ENCODE results near the gene GRIA4.

Gene GRIA4

DNA sequence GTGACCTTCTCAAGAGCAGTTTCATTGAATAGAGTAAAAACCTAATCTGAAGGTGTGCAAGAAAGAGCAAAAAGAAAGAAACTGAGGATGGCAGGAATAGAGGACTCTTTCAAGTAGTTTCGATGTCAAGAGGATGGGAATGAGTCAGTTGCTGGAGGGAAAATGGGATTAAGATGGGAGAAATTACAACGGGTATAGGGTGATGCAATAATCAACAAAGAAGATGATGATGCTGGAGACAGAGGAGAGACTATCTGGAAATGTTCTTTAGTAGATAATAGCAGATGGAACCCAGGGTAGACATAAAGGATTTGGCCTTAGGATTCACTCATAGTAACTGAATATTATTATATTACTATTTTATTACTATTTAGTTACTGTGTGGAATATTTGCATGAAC is 189.4 kb downstream of the GRIA4 start:
- Histone ChIP-seq H3K23ac (ENCODE audit: low read length) (no peak overlapping the region), H3K27me3 (ENCODE audit: insufficient read depth, low read length, poor library complexity) (no peaks in the 10 kb centered on the region), H3K4me3 (ENCODE audit: low read length) (no peak overlapping the region), H3K4ac (ENCODE audit: low read depth, low read length) (no peak overlapping the region), H2BK15ac (replicated peaks; ENCODE audit: low read depth) (no peak overlapping the region), H3K36me3 (ENCODE audit: control insufficient read depth, insufficient read depth, low read length) (no peaks in the 10 kb centered on the region), H3K18ac (ENCODE audit: low read length) (no peak overlapping the region), H3K56ac (ENCODE audit: low read length) (no peak overlapping the region), H3K79me2 (ENCODE audit: control insufficient read depth, insufficient read depth, low read length) (no peaks in the 10 kb centered on the region), H3K4me1 (ENCODE audit: control insufficient read depth, low read depth, low read length) (no peaks in the 10 kb centered on the region), H3K4me2 (ENCODE audit: low read length) (no peak overlapping the region), H3K79me1 (ENCODE audit: low read length) (no peaks in the 10 kb centered on the region), H2AK5ac (ENCODE audit: low read length) (no peak overlapping the region), H3K9ac (ENCODE audit: low read length) (no peak overlapping the region), H2BK120ac (ENCODE audit: low read depth, low read length) (no peak overlapping the region), H3K27ac (ENCODE audit: low read depth, low read length) (no peak overlapping the region), H2BK5ac (ENCODE audit: low read length) (no peak overlapping the region), H4K5ac (ENCODE audit: low read length) (no peak overlapping the region), H4K8ac (ENCODE audit: low read depth, low read length) (no peak overlapping the region)
- WGBS (ENCODE audit: extremely low coverage, insufficient coverage, low lambda C conversion rate) = no CpG with 5 or more reads among the region's 2 CpGs
- no peak for DNase-seq

DNA sequence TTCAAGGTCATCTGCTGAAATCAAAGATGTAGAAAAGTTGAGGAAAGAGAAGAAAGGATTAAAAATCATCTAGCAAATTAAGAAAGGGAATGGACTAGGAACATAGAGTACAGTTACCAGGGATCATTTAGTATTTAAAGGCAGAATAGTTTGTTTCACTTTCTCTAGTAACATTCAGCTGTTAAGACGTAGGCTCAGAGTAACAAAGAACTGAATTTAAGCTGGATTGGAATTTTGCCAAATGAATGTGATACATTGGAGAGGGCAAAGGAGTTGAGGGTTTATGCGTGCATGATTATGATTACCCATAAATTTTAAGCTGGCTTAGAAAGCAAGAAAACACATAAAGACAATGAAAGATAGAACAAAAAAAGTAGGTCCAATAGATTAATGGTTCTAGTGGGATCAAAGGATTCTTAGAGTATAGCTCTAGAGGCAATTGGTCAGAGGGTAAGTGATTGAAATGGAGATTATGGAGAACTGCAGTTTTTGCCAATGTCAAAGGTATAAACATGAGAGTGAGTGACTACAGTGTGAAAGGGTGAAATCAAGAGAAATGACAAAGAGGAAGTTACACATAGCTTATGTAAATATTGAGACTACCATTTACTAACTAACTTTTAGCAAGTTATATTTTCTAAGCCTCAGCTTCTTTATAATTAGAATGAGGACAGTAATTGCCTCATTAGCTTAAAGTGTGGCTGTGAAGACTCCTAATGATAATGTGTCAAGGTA is 190.0 kb downstream of the GRIA4 start:
- Histone ChIP-seq H3K56ac (ENCODE audit: low read length) (no peak overlapping the region), H2BK120ac (ENCODE audit: low read depth, low read length) (no peak overlapping the region), H4K8ac (ENCODE audit: low read depth, low read length) (no peak overlapping the region), H3K27ac (ENCODE audit: low read depth, low read length) (no peak overlapping the region), H2BK15ac (replicated peaks; ENCODE audit: low read depth) (no peak overlapping the region), H3K9ac (ENCODE audit: low read length) (no peak overlapping the region), H2AK5ac (ENCODE audit: low read length) (no peak overlapping the region), H3K4me1 (ENCODE audit: control insufficient read depth, low read depth, low read length) (no peaks in the 10 kb centered on the region), H3K36me3 (ENCODE audit: control insufficient read depth, insufficient read depth, low read length) (no peaks in the 10 kb centered on the region), H3K4ac (ENCODE audit: low read depth, low read length) (no peak overlapping the region), H2BK5ac (ENCODE audit: low read length) (no peak overlapping the region), H3K23ac (ENCODE audit: low read length) (no peak overlapping the region), H3K18ac (ENCODE audit: low read length) (no peak overlapping the region), H3K79me1 (ENCODE audit: low read length) (no peaks in the 10 kb centered on the region), H4K5ac (ENCODE audit: low read length) (no peak overlapping the region), H3K79me2 (ENCODE audit: control insufficient read depth, insufficient read depth, low read length) (no peaks in the 10 kb centered on the region), H3K4me3 (ENCODE audit: low read length) (no peak overlapping the region), H3K4me2 (ENCODE audit: low read length) (no peak overlapping the region), H3K27me3 (ENCODE audit: insufficient read depth, low read length, poor library complexity) (no peaks in the 10 kb centered on the region)
- DNase-seq = no peak
- WGBS (ENCODE audit: extremely low coverage, insufficient coverage, low lambda C conversion rate) = no CpG with 5 or more reads among the region's 2 CpGs

DNA sequence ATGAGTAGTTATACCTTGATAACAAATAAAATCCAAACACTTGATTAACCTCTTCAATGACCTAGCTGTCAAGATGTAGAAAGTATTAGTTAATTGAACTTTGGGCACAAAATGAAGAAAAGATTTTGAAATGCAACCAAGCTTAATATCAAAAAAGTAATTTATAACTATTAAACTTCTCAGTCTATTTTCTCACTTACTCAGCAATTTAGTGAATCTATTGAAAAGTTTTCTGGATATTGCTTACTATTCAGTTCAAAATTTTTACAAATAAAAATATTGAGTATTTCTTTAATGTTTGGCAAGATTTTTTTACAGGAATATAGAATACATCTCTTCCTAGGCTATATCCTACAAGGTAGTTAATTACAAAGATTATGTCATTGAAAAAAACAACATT is 192.5 kb downstream of the GRIA4 start:
- no peak overlapping the region for H3K23ac ChIP-seq (ENCODE audit: low read length)
- no peak overlapping the region for H2AK5ac ChIP-seq (ENCODE audit: low read length)
- no peaks in the 10 kb centered on the region for H3K79me2 ChIP-seq (ENCODE audit: control insufficient read depth, insufficient read depth, low read length)
- no peak overlapping the region for H3K4me2 ChIP-seq (ENCODE audit: low read length)
- H2BK15ac ChIP-seq (replicated peaks; ENCODE audit: low read depth) = no peak overlapping the region
- no peak overlapping the region for H4K5ac ChIP-seq (ENCODE audit: low read length)
- H3K56ac ChIP-seq (ENCODE audit: low read length) = no peak overlapping the region
- no peak overlapping the region for H2BK120ac ChIP-seq (ENCODE audit: low read depth, low read length)
- no peaks in the 10 kb centered on the region for H3K79me1 ChIP-seq (ENCODE audit: low read length)
- no peak overlapping the region for H4K8ac ChIP-seq (ENCODE audit: low read depth, low read length)
- no peaks in the 10 kb centered on the region for H3K27me3 ChIP-seq (ENCODE audit: insufficient read depth, low read length, poor library complexity)
- H3K9ac ChIP-seq (ENCODE audit: low read length) = no peak overlapping the region
- no peak overlapping the region for H3K18ac ChIP-seq (ENCODE audit: low read length)
- H3K4me1 ChIP-seq (ENCODE audit: control insufficient read depth, low read depth, low read length) = no peaks in the 10 kb centered on the region
- no peak overlapping the region for H3K27ac ChIP-seq (ENCODE audit: low read depth, low read length)
- H3K4me3 ChIP-seq (ENCODE audit: low read length) = no peak overlapping the region
- H3K36me3 ChIP-seq (ENCODE audit: control insufficient read depth, insufficient read depth, low read length) = no peaks in the 10 kb centered on the region
- DNase-seq = no peak
- no peak overlapping the region for H2BK5ac ChIP-seq (ENCODE audit: low read length)
- H3K4ac ChIP-seq (ENCODE audit: low read depth, low read length) = no peak overlapping the region

DNA sequence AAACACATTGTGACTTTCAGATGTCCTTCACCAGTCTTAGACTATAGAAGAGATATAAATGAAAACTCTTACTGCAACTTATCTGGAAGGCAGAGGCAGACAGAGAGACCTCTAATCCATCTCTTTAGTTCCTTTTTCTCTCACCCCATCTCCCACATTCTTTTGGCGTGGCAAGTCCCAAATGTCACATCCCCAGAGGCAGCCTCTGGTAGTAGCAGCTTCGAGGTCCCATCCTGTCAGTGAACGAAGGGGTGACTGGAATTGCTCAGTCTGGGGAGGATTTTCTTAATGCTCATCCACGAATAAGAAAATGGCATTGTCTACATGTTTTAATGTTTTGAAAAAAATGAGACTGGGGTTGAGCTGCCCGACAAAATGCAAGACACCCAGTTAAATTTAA is 201.4 kb downstream of the GRIA4 start:
- H2BK120ac ChIP-seq (ENCODE audit: low read depth, low read length) = no peak overlapping the region
- H2AK5ac ChIP-seq (ENCODE audit: low read length) = no peak overlapping the region
- H3K9ac ChIP-seq (ENCODE audit: low read length) = no peak overlapping the region
- H3K36me3 ChIP-seq (ENCODE audit: control insufficient read depth, insufficient read depth, low read length) = no peaks in the 10 kb centered on the region
- no peaks in the 10 kb centered on the region for H3K4me1 ChIP-seq (ENCODE audit: control insufficient read depth, low read depth, low read length)
- no peak overlapping the region for H3K18ac ChIP-seq (ENCODE audit: low read length)
- H3K27ac ChIP-seq (ENCODE audit: low read depth, low read length) = no peak overlapping the region
- no peaks in the 10 kb centered on the region for H3K79me2 ChIP-seq (ENCODE audit: control insufficient read depth, insufficient read depth, low read length)
- no peak overlapping the region for H3K23ac ChIP-seq (ENCODE audit: low read length)
- no peaks in the 10 kb centered on the region for H3K27me3 ChIP-seq (ENCODE audit: insufficient read depth, low read length, poor library complexity)
- no peak overlapping the region for H3K4me2 ChIP-seq (ENCODE audit: low read length)
- WGBS (ENCODE audit: extremely low coverage, insufficient coverage, low lambda C conversion rate) = no CpG with 5 or more reads among the region's 5 CpGs
- no peak overlapping the region for H4K5ac ChIP-seq (ENCODE audit: low read length)
- no peak overlapping the region for H2BK15ac ChIP-seq (replicated peaks; ENCODE audit: low read depth)
- H3K4ac ChIP-seq (ENCODE audit: low read depth, low read length) = no peak overlapping the region
- DNase-seq = peak; percentile 8
- no peaks in the 10 kb centered on the region for H3K79me1 ChIP-seq (ENCODE audit: low read length)
- H2BK5ac ChIP-seq (ENCODE audit: low read length) = no peak overlapping the region
- H3K56ac ChIP-seq (ENCODE audit: low read length) = no peak overlapping the region
- no peak overlapping the region for H3K4me3 ChIP-seq (ENCODE audit: low read length)
- H4K8ac ChIP-seq (ENCODE audit: low read depth, low read length) = no peak overlapping the region

DNA sequence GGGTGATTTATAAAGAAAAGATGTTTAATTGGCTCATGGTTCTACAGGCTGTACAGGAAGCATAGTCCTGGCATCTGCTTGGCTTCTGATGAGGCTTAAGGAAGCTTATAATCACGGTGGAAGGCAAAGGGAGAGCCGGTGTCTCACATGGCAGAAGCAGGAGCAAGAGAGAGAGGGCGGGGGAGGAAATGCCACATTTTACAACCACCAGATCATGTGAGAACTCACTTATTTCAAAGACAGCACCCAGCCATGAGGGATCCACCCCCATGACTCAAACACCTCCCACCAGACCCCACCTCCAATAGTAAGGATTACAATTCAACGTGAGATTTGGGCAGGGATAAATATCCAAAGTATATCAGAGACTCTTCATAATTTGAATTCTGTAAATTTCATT is 211.5 kb downstream of the GRIA4 start:
- Histone ChIP-seq H3K23ac (ENCODE audit: low read length) (no peak overlapping the region), H2BK120ac (ENCODE audit: low read depth, low read length) (no peak overlapping the region), H2AK5ac (ENCODE audit: low read length) (no peak overlapping the region), H3K56ac (ENCODE audit: low read length) (no peak overlapping the region), H3K79me2 (ENCODE audit: control insufficient read depth, insufficient read depth, low read length) (no peaks in the 10 kb centered on the region), H3K9ac (ENCODE audit: low read length) (no peak overlapping the region), H3K18ac (ENCODE audit: low read length) (no peak overlapping the region), H3K36me3 (ENCODE audit: control insufficient read depth, insufficient read depth, low read length) (no peaks in the 10 kb centered on the region), H2BK5ac (ENCODE audit: low read length) (no peak overlapping the region), H3K4me2 (ENCODE audit: low read length) (no peak overlapping the region), H4K5ac (ENCODE audit: low read length) (no peak overlapping the region), H4K8ac (ENCODE audit: low read depth, low read length) (no peak overlapping the region), H3K27ac (ENCODE audit: low read depth, low read length) (no peak overlapping the region), H3K4ac (ENCODE audit: low read depth, low read length) (no peak overlapping the region), H3K4me1 (ENCODE audit: control insufficient read depth, low read depth, low read length) (peaks cover 2% of the 10 kb centered on the region), H3K27me3 (ENCODE audit: insufficient read depth, low read length, poor library complexity) (no peaks in the 10 kb centered on the region), H2BK15ac (replicated peaks; ENCODE audit: low read depth) (no peak overlapping the region), H3K79me1 (ENCODE audit: low read length) (no peaks in the 10 kb centered on the region), H3K4me3 (ENCODE audit: low read length) (no peak overlapping the region)
- peak; percentile 63 for DNase-seq
- no CpG with 5 or more reads among the region's 4 CpGs for WGBS (ENCODE audit: extremely low coverage, insufficient coverage, low lambda C conversion rate)

DNA sequence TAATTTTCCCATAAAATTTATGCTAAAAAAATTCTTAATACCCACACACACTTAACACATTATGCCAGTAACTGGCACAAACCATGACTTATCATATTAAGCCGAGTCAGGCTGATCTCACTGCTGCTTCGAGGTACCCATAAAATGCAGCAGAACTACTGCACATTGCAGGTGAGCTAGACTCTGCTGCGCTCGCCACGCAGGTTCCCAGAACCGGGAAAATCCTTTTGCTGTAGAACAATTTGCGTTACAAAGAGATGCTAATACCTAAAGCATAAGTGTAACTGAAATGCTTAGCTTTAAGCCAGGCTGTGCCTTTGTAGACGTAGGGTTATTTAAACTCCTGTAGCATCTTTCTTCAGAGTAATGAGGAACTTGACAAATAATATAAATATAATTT is 211.9 kb downstream of the GRIA4 start:
- H2BK5ac ChIP-seq (ENCODE audit: low read length) = no peak overlapping the region
- H3K9ac ChIP-seq (ENCODE audit: low read length) = no peak overlapping the region
- no peak overlapping the region for H3K56ac ChIP-seq (ENCODE audit: low read length)
- no peak overlapping the region for H3K23ac ChIP-seq (ENCODE audit: low read length)
- H3K4me3 ChIP-seq (ENCODE audit: low read length) = no peak overlapping the region
- H2AK5ac ChIP-seq (ENCODE audit: low read length) = no peak overlapping the region
- no peak overlapping the region for H2BK120ac ChIP-seq (ENCODE audit: low read depth, low read length)
- H3K79me1 ChIP-seq (ENCODE audit: low read length) = no peaks in the 10 kb centered on the region
- no peak overlapping the region for H3K18ac ChIP-seq (ENCODE audit: low read length)
- peaks cover 2% of the 10 kb centered on the region for H3K4me1 ChIP-seq (ENCODE audit: control insufficient read depth, low read depth, low read length)
- no peak overlapping the region for H4K5ac ChIP-seq (ENCODE audit: low read length)
- H4K8ac ChIP-seq (ENCODE audit: low read depth, low read length) = no peak overlapping the region
- no peaks in the 10 kb centered on the region for H3K27me3 ChIP-seq (ENCODE audit: insufficient read depth, low read length, poor library complexity)
- H3K27ac ChIP-seq (ENCODE audit: low read depth, low read length) = no peak overlapping the region
- H3K36me3 ChIP-seq (ENCODE audit: control insufficient read depth, insufficient read depth, low read length) = no peaks in the 10 kb centered on the region
- H2BK15ac ChIP-seq (replicated peaks; ENCODE audit: low read depth) = no peak overlapping the region
- WGBS (ENCODE audit: extremely low coverage, insufficient coverage, low lambda C conversion rate) = no CpG with 5 or more reads among the region's 8 CpGs
- DNase-seq = no peak
- no peak overlapping the region for H3K4ac ChIP-seq (ENCODE audit: low read depth, low read length)
- no peak overlapping the region for H3K4me2 ChIP-seq (ENCODE audit: low read length)
- H3K79me2 ChIP-seq (ENCODE audit: control insufficient read depth, insufficient read depth, low read length) = no peaks in the 10 kb centered on the region

All from mesendoderm (in vitro differentiated cells).